SHP77 treated with DMSO at 0.1 percent for 48 hours (cell line): ENCODE results near the gene TPPP3.

ENCODE experiments used
- DNase-seq: peaks from one replicate; lab custom pipeline; 2025; lab: John Stamatoyannopoulos, UW

The TPPP3 gene

GRCh38 chr16:67393111-67393787, at the start of gene TPPP3:
TSS of gene TPPP3 (minus strand) at chr16:67393498. CDS start at chr16:67391111, 2,387 bp downstream.
- DNase-seq = no peak

- no peak for DNase-seq
These were observed 49.4 kb upstream of the TPPP3 start for GRCh38 chr16:67442581-67443255.

GRCh38 chr16:67441907-67442306, 48.6 kb upstream of the TPPP3 start:
- no peak for DNase-seq

DNA sequence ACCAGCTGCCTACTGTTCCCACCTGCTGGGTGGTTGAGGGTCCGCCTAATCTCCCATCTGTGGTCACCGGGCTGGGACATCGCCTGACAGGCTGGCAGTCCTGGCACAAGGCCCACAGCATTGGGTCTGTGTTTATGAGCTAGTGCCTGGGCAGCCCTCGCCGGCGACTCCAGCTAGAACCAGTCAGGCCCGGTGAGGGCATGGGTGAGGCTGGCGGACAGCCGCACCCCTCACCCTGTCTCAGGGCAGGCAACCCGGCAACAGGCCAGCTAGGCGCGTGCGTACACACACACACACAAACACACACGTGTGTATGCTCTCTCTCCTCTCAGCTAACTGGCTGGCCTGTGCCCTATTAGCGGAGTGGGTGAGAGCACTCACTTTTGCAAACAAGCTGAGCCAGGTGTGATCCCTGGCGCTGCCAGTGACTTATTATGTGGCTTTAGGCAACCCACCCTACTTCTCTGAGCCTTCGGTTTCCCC, 48.0 kb upstream of the TPPP3 start:
- peak; percentile 54 for DNase-seq

DNA sequence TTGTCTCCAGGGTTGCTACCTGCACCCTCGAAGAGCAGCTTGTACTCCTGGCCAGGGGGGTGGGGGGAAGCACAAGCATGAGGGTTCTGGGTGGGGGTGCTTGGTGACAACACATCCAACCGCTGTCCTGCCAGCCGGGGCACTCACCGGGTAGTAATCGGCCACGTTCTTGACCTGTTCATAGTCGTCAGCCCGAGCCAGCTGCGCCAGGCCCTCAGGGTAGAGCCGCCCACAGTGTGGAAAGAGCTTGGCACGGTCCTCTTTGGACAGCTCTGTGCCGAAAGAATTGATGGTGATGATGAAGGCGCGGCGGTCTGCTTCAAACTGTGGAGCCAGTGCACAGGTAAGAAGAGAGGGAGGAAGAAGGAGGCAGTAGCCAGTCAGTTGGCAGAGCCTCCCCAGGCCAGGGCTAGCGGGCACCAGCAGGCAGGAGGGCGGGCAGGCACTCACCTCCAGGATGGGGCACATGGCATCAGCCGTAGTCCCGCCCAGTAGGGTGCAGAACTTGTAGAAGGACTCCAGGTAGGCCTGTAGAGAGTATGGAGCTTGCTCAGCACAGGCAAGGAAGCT, 45.6 kb upstream of the TPPP3 start:
- no peak for DNase-seq

- no peak for DNase-seq
These were observed 44.9 kb upstream of the TPPP3 start for GRCh38 chr16:67438098-67438791.

DNA sequence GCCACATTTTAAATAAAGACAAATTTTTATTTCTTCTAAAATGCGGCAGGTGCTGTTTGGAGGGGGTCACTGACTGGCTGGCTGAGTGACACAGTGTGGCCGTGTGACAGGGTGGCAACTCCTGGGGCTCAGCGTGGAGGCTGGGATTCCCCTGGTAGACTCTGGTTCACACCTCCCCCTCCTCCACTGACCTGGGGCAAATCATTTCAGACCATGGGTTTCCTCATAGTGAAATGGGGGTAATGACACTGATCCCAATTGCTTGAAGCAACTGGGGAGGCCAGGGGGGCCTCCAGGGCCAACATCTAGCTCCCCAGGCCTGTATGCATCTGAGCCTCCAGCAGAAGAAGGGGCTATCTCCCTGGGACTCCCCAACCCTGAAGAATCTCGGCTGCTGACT, 44.2 kb upstream of the TPPP3 start:
- no peak for DNase-seq

DNA sequence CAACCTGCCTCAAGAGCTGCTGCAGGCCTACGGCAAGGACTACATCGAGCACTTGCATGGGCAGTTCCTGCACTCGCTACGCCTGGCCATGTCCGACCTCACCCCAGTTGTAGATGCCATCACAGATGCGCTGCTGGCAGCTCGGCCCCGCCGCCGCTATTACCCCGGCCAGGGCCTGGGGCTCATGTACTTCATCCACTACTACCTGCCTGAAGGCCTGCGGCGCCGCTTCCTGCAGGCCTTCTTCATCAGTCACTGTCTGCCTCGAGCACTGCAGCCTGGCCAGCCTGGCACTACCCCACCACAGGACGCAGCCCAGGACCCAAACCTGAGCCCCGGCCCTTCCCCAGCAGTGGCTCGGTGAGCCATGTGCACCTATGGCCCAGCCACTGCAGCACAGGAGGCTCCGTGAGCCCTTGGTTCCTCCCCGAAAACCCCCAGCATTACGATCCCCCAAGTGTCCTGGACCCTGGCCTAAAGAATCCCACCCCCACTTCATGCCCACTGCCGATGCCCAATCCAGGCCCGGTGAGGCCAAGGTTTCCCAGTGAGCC, 43.4 kb upstream of the TPPP3 start:
- DNase-seq = no peak

DNA sequence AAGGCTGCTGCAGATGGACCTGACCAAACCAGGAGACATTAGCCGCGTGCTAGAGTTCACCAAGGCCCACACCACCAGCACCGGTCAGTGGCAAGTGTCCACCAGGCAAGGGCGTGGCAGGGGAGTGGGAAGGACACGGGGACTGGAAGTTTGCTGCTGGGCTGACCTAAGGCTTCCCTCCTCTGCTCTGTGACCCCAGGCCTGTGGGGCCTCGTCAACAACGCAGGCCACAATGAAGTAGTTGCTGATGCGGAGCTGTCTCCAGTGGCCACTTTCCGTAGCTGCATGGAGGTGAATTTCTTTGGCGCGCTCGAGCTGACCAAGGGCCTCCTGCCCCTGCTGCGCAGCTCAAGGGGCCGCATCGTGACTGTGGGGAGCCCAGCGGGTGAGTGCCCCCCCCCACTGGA, 42.5 kb upstream of the TPPP3 start:
- DNase-seq = no peak

- no peak for DNase-seq
These were observed 39.9 kb upstream of the TPPP3 start for GRCh38 chr16:67433131-67433719.

GRCh38 chr16:67432506-67432890, 39.2 kb upstream of the TPPP3 start:
- no peak for DNase-seq

DNA sequence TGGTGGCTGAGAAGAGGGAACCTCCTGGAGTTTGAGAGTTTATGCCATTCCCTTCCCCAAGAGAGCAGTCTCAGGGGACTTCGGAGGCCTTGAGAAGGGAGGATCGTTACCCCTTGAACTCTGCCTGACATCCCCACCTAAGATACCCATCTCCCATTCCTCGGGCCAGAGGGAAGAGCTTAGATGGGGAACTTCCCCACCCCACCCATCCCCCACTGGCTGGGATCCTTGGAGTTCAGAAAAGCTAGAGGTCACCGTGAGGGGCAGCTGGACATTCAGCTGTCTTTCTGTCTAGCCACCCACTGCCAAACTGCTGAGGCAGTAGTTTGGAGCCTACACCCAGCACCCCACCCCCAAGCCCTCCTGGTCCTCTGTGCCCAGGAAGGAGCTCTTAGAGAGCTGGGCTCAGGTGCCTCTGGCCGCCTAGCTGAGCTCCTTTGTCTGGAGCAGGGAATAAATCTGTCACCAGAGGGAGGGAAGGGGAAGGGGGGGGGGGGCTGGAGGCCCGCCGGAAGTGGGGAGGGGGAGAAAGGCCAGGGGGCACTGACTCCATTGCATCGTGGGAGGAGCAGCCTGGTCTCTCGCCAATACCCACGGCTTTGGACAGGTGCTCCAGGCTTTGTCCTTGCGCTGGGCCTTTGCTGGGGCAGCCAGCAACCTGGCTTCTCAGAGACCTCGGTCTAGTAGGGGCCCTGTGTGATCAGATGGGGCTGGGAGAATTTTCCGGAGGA, 38.6 kb upstream of the TPPP3 start:
- no peak for DNase-seq

- DNase-seq = no peak
These were observed 37.9 kb upstream of the TPPP3 start, which contains the start of gene HSD11B2 for GRCh38 chr16:67430977-67431774. TSS of gene HSD11B2 (plus strand) at chr16:67431121. CDS start at chr16:67431249, 128 bp downstream.

GRCh38 chr16:67430504-67430976, 37.2 kb upstream of the TPPP3 start:
- DNase-seq = no peak

- no peak for DNase-seq
These were observed 36.7 kb upstream of the TPPP3 start for GRCh38 chr16:67429799-67430503.

GRCh38 chr16:67429053-67429798, 35.9 kb upstream of the TPPP3 start:
- no peak for DNase-seq

DNA sequence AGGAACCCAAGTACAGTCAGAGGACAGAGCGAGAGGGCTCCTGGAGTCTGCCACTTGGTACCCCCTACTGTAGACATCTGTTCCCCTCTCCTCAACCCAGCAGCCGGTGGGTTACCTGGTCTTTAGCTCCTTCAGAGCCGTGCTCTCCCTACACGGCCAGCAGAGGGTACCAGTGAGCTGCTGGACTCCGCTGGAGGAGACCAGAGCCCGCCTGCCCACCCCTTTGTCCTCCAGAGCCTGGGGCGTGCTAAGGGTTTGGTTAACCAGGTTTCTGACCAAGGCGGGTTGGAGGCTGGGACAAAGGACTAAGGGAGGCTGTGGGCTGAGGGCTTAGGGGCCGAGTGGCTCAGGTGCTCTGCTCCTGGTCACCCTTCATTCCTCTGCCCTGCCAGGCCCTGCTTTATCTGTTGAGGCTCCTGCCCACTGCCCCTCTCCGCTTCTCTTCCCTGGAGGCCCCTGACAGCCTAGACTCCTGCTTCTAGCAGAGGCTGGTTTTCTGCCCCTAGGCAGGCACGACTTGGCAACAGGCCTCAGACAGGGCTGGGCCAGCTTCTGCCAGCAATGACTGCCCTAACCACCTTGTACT, 34.9 kb upstream of the TPPP3 start:
- no peak for DNase-seq

GRCh38 chr16:67426950-67427349, 33.7 kb upstream of the TPPP3 start:
- no peak for DNase-seq
